UCSD-AML1 (cell line): Measurements from ENCODE around the gene SLC25A24.
A peak's percentile ranks its signal among the peaks of the same experiment; 100 is the strongest.
"Not testable (repeated sequence)": the region's sequence is repeated elsewhere in the genome, so short reads cannot be mapped to it uniquely, and the experiment has no call there.

Source experiments
- DNase-seq: peaks from one replicate; lab custom pipeline; 2025; ENCODE audit not compliant: unreplicated experiment; lab: John Stamatoyannopoulos, UW

SLC25A24 gene

GRCh38 chr1:108199781-108200686 lies at the start of gene SLC25A24:
TSS of gene SLC25A24 (minus strand) at chr1:108200343. CDS start at chr1:108200138, 205 bp downstream.
- DNase-seq, result peak; percentile 85

- DNase-seq, result not testable (repeated sequence)
Observed at GRCh38 chr1:108243976-108244375, 43.8 kb upstream of the SLC25A24 start, which contains the start of gene NBPF4. TSS of gene NBPF4 (minus strand) at chr1:108244076. CDS start at chr1:108243761, 315 bp downstream.

GRCh38 chr1:108239426-108239825 lies 39.3 kb upstream of the SLC25A24 start:
- DNase-seq, result not testable (repeated sequence)

- DNase-seq, result not testable (repeated sequence)
Observed at GRCh38 chr1:108235308-108235707, 35.2 kb upstream of the SLC25A24 start.

- DNase-seq, result not testable (repeated sequence)
Observed at GRCh38 chr1:108232183-108232582, 32.0 kb upstream of the SLC25A24 start.

- DNase-seq, result not testable (repeated sequence)
Observed at GRCh38 chr1:108229976-108230375, 29.8 kb upstream of the SLC25A24 start.

GRCh38 chr1:108227772-108228171 lies 27.6 kb upstream of the SLC25A24 start:
- not testable (repeated sequence) for DNase-seq

GRCh38 chr1:108226855-108227254 lies 26.7 kb upstream of the SLC25A24 start:
- not testable (repeated sequence) for DNase-seq

GRCh38 chr1:108223226-108223625 lies 23.1 kb upstream of the SLC25A24 start:
- DNase-seq, result not testable (repeated sequence)

- DNase-seq, result not testable (repeated sequence)
Observed at GRCh38 chr1:108217515-108218174, 17.5 kb upstream of the SLC25A24 start.

GRCh38 chr1:108217007-108217406 lies 16.9 kb upstream of the SLC25A24 start:
- DNase-seq, result not testable (repeated sequence)

- DNase-seq, result not testable (repeated sequence)
Observed at GRCh38 chr1:108216028-108216890, 16.1 kb upstream of the SLC25A24 start.

GRCh38 chr1:108214641-108215465 lies 14.7 kb upstream of the SLC25A24 start:
- not testable (repeated sequence) for DNase-seq

- no peak for DNase-seq
Observed at GRCh38 chr1:108211014-108211413, 10.9 kb upstream of the SLC25A24 start.

- DNase-seq, result no peak
Observed at GRCh38 chr1:108209456-108210108, 9.4 kb upstream of the SLC25A24 start.

GRCh38 chr1:108208724-108209446 lies 8.7 kb upstream of the SLC25A24 start:
- DNase-seq, result no peak

- DNase-seq, result not testable (repeated sequence)
Observed at GRCh38 chr1:108203582-108203981, 3.4 kb upstream of the SLC25A24 start.

- no peak for DNase-seq
Observed at GRCh38 chr1:108201687-108202086, 1.5 kb upstream of the SLC25A24 start.

GRCh38 chr1:108200687-108201051 lies 526 bp upstream of the SLC25A24 start:
- peak; percentile 41 for DNase-seq
